GM12878 (cell line): ENCODE results near the gene BRINP3. TPM values are rescaled to one million over a fixed set of nuclear protein-coding genes. Genes with fewer than 3 reads are reported as not detected.
"Not testable (repeated sequence)": the region's sequence is repeated elsewhere in the genome, so short reads cannot be mapped to it uniquely, and the experiment has no call there.

Source experiments
- ATAC-seq: fragments of 200-7000 bp; cut with Tn5 transposase; 3 replicates; pipeline ENCODE4 v1.9.1; 2020; ENCODE audit warnings: mild to moderate bottlenecking, moderate library complexity
- BruUV-seq: library from RNA; stranded (reverse); fragments of 400-500 nt; replicated peaks from 2 replicates; lab custom pipeline; 2021; lab: Mats Ljungman, UMichigan
- CTCF ChIA-PET: fragments of 300-600 bp; sonication (Branson Sonifier 250); formaldehyde crosslinking; extraction: SDS; loops from one replicate; lab custom pipeline; 2021; ENCODE audit warnings: inconsistent platforms; lab: Yijun Ruan, JAX
- POLR2A ChIA-PET: fragments of 350-600 bp; formaldehyde crosslinking; extraction: SDS; loops from one replicate; lab custom pipeline; 2021; ENCODE audit warnings: inconsistent platforms; lab: Charles Lee
- RAD21 ChIA-PET: fragments of 300-600 bp; sonication (Branson Sonifier 250); formaldehyde crosslinking; loops from one replicate; lab custom pipeline; 2023; ENCODE audit warnings: antibody characterized with exemption; ENCODE audit not compliant: unreplicated experiment; lab: Charles Lee
- SMC1A ChIA-PET: fragments of 300-600 bp; sonication (Branson Sonifier 250); formaldehyde crosslinking; loops from one replicate; lab custom pipeline; 2023; ENCODE audit not compliant: unreplicated experiment, uncharacterized antibody; lab: Charles Lee
- DNase-seq: peaks from one replicate; pipeline ENCODE4 v3.0.0-alpha.2; 2011; ENCODE audit warnings: low read depth, low spot score
- FAIRE-seq: peaks from 3 replicates; lab custom pipeline; 2011; peaks lifted over from hg19 to GRCh38; lab: Jason Lieb, UNC
- H2AFZ ChIP-seq: 2 replicates; pipeline ENCODE4 v1.6.0; 2011; ENCODE audit warnings: low read depth, low read length, control low read depth; ENCODE audit not compliant: control insufficient read depth
- H3K27ac ChIP-seq: 2 replicates; pipeline ENCODE4 v1.5.1; 2011; ENCODE audit warnings: control low read depth; ENCODE audit not compliant: control insufficient read depth, insufficient read depth
- H3K27me3 ChIP-seq, 2 experiments: replicated peaks in 1 of 2; 2 replicates each; pipeline versions ENCODE4 v1.6.0 to v1.6.1; 2011; ENCODE audit warnings: low read length in 1 of 2; ENCODE audit not compliant: control insufficient read depth in 2 of 2, insufficient read depth in 2 of 2
- H3K36me3 ChIP-seq, 2 experiments: 2 replicates each; pipeline ENCODE4 v1.5.1; 2011; ENCODE audit warnings: low read length in 1 of 2; ENCODE audit not compliant: control insufficient read depth in 2 of 2, insufficient read depth in 2 of 2
- H3K4me1 ChIP-seq: 2 replicates; pipeline ENCODE4 v1.6.1; 2011; ENCODE audit warnings: mild to moderate bottlenecking, low read length, moderate library complexity, mixed read lengths; ENCODE audit not compliant: control insufficient read depth, insufficient read depth
- H3K4me2 ChIP-seq: 2 replicates; pipeline ENCODE4 v1.6.0; 2011; ENCODE audit warnings: control low read depth; ENCODE audit not compliant: control insufficient read depth, insufficient read depth
- H3K4me3 ChIP-seq: fragments of 200-600 bp; sonication (generic); 2 replicates; pipeline ENCODE4 v1.5.1; 2016
- H3K79me2 ChIP-seq: 2 replicates; pipeline ENCODE4 v1.6.0; 2011; ENCODE audit warnings: low read length; ENCODE audit not compliant: control insufficient read depth, insufficient read depth
- H3K9ac ChIP-seq: 2 replicates; pipeline ENCODE4 v1.8.0; 2011; ENCODE audit warnings: low read length, control low read depth, mixed read lengths; ENCODE audit not compliant: control insufficient read depth, insufficient read depth
- H3K9me3 ChIP-seq: replicated peaks from 3 replicates; pipeline ENCODE4 v1.5.1; 2011; ENCODE audit warnings: mild to moderate bottlenecking, low read length; ENCODE audit not compliant: control insufficient read depth, insufficient read depth
- H4K20me1 ChIP-seq: 2 replicates; pipeline ENCODE4 v1.6.0; 2011; ENCODE audit not compliant: control insufficient read depth, insufficient read depth
- ASH2L ChIP-seq: fragments of 300-600, 200-600 bp; sonication (generic); IDR thresholded peaks from 2 replicates; pipeline ENCODE4 v1.6.1; 2017; ENCODE audit warnings: low read depth, mild to moderate bottlenecking, borderline replicate concordance
- CEBPB ChIP-seq, 2 experiments: fragments of 150-350 bp in 1 of 2; IDR thresholded peaks; 2 replicates each; pipeline ENCODE4 v1.6.1; 2012 to 2014; ENCODE audit warnings: low read depth in 2 of 2, low read length in 2 of 2, borderline replicate concordance in 1 of 2, inconsistent platforms in 1 of 2
- E2F4 ChIP-seq: IDR thresholded peaks from 2 replicates; pipeline ENCODE4 v1.6.1; 2012; ENCODE audit warnings: low read depth, low read length, improper control_type of control experiment
- MYB ChIP-seq: fragments of 150-350 bp; IDR thresholded peaks from 2 replicates; pipeline ENCODE4 v1.6.1; 2014; ENCODE audit warnings: mild to moderate bottlenecking, low read depth, low read length, borderline replicate concordance
- PAX8 ChIP-seq: fragments of 450-650 bp; IDR thresholded peaks from 2 replicates; pipeline ENCODE4 v1.6.1; 2017; ENCODE audit warnings: mild to moderate bottlenecking, moderate library complexity
- RBBP5 ChIP-seq: fragments of 200-600 bp; sonication (generic); conservative IDR thresholded peaks from 2 replicates; pipeline ENCODE4 v1.6.1; 2016
- SREBF2 ChIP-seq: IDR thresholded peaks from 2 replicates; pipeline ENCODE4 v1.6.1; 2012; ENCODE audit warnings: mild to moderate bottlenecking, low read length
- WRNIP1 ChIP-seq: IDR thresholded peaks from 2 replicates; pipeline ENCODE4 v1.6.1; 2011; ENCODE audit warnings: low read depth, low read length, improper control_type of control experiment, borderline replicate concordance
- ZBED1 ChIP-seq: IDR thresholded peaks from 2 replicates; pipeline ENCODE4 v1.6.1; 2016; ENCODE audit warnings: borderline replicate concordance
- ZBTB11 ChIP-seq: fragments of 450-650 bp; formaldehyde crosslinking; IDR thresholded peaks from 2 replicates; pipeline ENCODE4 v1.5.0; 2022; ENCODE audit warnings: mild to moderate bottlenecking, missing genetic modification characterization
- WGBS: methylation state at CpG from one replicate; pipeline ENCODE4 v1.1.6; 2016; ENCODE audit warnings: low lambda C conversion rate; ENCODE audit not compliant: insufficient replicate concordance, insufficient coverage; ENCODE audit errors: missing lambda C conversion rate; 5-methylcytosine and 5-hydroxymethylcytosine counted together
- in situ Hi-C: fragments of 300-500 bp; cut with MboI; formaldehyde crosslinking; loops from 9 replicates; pipeline ENCODE4 v1.14.3; 2018; ENCODE audit warnings: mixed read lengths
- intact Hi-C: fragments of 100-400 bp; cut with micrococcal nuclease; formaldehyde crosslinking; loops from one replicate; pipeline ENCODE4 v1.14.2; 2022; ENCODE audit not compliant: unreplicated experiment
- polyA plus RNA-seq, 11 experiments: library from polyadenylated mRNA; depleted of rRNA in 4 of 11; unstranded in 6 of 11; stranded (reverse) in 5 of 11; fragments of >200 nt; fragmentation: Nextera tagmentation in 4 of 11; fragmentation: Illumina TruSeq in 1 of 11; extraction: Ambion mirVana in 4 of 11; extraction: Trizol in 1 of 11; gene quantifications; 1 replicate in 1 of 11; 2 replicates in 10 of 11; pipeline versions ENCODE4 v1.2.1 to v1.2.3, GENCODE V29; 2011 to 2016; ENCODE audit warnings: inconsistent platforms in 2 of 11, missing spikeins in 2 of 11, low read depth in 1 of 11
- total RNA-seq, 4 experiments: library from RNA; depleted of rRNA in 3 of 4; stranded (reverse); fragments of >200 nt in 3 of 4; fragmentation: Illumina TruSeq in 1 of 4; extraction: Trizol in 1 of 4; gene quantifications; 2 replicates each; pipeline versions ENCODE4 v1.2.1 to v1.2.3, GENCODE V29; 2013 to 2021

BRINP3 gene
- total and polyA plus RNA-seq, 10 of the 15 experiments (the other 5 are each of a cell fraction or from before 2014, with no cell fraction given): under 0.01 TPM; not detected in 9

GRCh38 chr1:190504539-190504938 is 26.9 kb upstream of the BRINP3 start:
- in situ Hi-C loops, H3K9ac ChIP-seq, POLR2A ChIA-PET, H3K79me2 ChIP-seq, RAD21 ChIA-PET, H3K4me2 ChIP-seq, BruUV-seq, H3K4me1 ChIP-seq, ATAC-seq, H3K27me3 ChIP-seq, intact Hi-C loops, SMC1A ChIA-PET, H3K27ac ChIP-seq, H3K9me3 ChIP-seq, FAIRE-seq, DNase-seq, H3K36me3 ChIP-seq, H2AFZ ChIP-seq, CTCF ChIA-PET, H3K4me3 ChIP-seq, H4K20me1 ChIP-seq: not testable (repeated sequence)
- WGBS: 6% methylated on average over 3 of the region's 3 CpGs

- H3K27ac ChIP-seq: no peak overlapping the region
- H3K4me3 ChIP-seq: no peak overlapping the region
- H3K9me3 ChIP-seq: no peaks in the 10 kb centered on the region
- no peaks in the 10 kb centered on the region for H4K20me1 ChIP-seq
- BruUV-seq: no TSS peak
- no peak overlapping the region for H3K4me2 ChIP-seq
- no peak overlapping the region for H3K9ac ChIP-seq
- H3K4me1 ChIP-seq: no peaks in the 10 kb centered on the region
- no peaks in the 10 kb centered on the region for H3K36me3 ChIP-seq
- no peak overlapping the region for H2AFZ ChIP-seq
- ChIA-PET CTCF (interaction anchor here (0.6 kb wide), 1 partner anchor 779 kb away, joined by 3 read pairs; no protein-coding TSS in a partner anchor), RAD21 (no interaction called here), POLR2A (no interaction called here), SMC1A (no interaction called here)
- H3K27me3 ChIP-seq: no peaks in the 10 kb centered on the region
- FAIRE-seq (no peak), ATAC-seq (no peak), DNase-seq (no peak)
- in situ Hi-C loops (no loop called here), intact Hi-C loops (no loop called here)
- TF ChIP-seq MYB: no peak
- no peak for TF ChIP-seq ZBTB11
- no peak for TF ChIP-seq ZBED1
- TF ChIP-seq E2F4: no peak
- TF ChIP-seq ASH2L: no peak
- TF ChIP-seq SREBF2: no peak
- no peak for TF ChIP-seq PAX8
- TF ChIP-seq RBBP5: no peak
- no peak for TF ChIP-seq CEBPB (IDR thresholded peaks at IDR 0.05; ENCODE audit: borderline replicate concordance in 1 of 2, low read depth in 2 of 2, low read length in 2 of 2)
- TF ChIP-seq WRNIP1: no peak
- no peaks in the 10 kb centered on the region for H3K79me2 ChIP-seq
Observed at GRCh38 chr1:190497565-190497964, 19.9 kb upstream of the BRINP3 start.
